Measurements from ENCODE around the gene RAB8B.

DNA sequence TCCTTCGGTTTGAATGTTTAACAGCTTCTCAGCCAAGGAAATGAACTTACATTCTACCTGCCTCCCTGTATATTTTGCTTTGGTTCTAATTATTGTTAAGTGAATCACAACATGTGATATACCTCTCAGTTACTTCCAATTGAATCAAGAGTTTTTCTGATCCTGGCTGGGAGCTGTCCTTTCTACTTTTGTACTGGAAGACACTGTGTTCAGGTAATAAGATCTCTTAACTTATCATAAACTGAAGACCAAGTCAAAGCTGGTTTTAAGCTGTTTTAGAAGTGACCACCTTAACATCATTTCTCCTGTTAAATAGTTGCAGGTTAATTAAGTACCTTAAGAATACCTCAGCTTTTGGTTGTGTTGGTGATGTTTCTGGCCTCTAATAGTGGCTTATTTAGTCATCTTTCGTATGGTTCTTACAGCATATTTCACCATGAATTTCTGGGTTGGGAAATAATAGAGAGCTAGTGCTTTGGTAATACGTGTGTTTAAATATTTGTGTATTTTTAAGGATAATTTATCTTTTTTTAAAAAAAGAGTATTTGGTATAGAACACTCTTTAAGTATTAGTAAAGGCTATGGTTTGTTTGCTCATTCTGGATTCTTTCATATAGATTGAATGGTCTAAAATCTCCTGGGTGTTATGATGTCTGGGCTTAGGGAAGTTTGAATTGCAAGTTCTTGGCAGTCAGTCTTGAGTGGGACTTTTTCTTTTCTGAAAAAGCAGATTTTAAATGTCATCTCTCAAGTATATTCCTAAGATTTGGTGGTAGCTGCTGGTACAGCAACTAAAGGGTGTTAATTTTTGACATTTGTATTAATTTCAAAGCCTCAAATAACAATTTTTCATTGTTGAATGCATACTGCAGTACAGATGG lies 1.6 kb downstream of the RAB8B start:
- TF ChIP-seq, protein P1, sequence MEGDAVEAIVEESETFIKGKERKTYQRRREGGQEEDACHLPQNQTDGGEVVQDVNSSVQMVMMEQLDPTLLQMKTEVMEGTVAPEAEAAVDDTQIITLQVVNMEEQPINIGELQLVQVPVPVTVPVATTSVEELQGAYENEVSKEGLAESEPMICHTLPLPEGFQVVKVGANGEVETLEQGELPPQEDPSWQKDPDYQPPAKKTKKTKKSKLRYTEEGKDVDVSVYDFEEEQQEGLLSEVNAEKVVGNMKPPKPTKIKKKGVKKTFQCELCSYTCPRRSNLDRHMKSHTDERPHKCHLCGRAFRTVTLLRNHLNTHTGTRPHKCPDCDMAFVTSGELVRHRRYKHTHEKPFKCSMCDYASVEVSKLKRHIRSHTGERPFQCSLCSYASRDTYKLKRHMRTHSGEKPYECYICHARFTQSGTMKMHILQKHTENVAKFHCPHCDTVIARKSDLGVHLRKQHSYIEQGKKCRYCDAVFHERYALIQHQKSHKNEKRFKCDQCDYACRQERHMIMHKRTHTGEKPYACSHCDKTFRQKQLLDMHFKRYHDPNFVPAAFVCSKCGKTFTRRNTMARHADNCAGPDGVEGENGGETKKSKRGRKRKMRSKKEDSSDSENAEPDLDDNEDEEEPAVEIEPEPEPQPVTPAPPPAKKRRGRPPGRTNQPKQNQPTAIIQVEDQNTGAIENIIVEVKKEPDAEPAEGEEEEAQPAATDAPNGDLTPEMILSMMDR (IDR thresholded peaks at IDR 0.05), result peak in 1 of 12 donors; percentile 10
- no peak for TF ChIP-seq POLR2A (IDR thresholded peaks at IDR 0.05)

All from heart left ventricle (tissue), 13 donors.